ENCODE results near the gene MAP3K4.
"Not testable (repeated sequence)": the region's sequence is repeated elsewhere in the genome, so short reads cannot be mapped to it uniquely, and the experiment has no call there.

MAP3K4 gene

GRCh38 chr6:161111261-161111660 lies 119.7 kb downstream of the MAP3K4 start:
- H3K4me1 Mint-ChIP-seq (ENCODE audit: low read depth): peaks cover 14% of the 10 kb centered on the region
- peak overlapping the region; percentile 68 for H3K4me3 Mint-ChIP-seq
- no peaks in the 10 kb centered on the region for H3K9me3 Mint-ChIP-seq
- peaks cover 43% of the 10 kb centered on the region for H3K36me3 Mint-ChIP-seq (ENCODE audit: low read depth)
- H3K27me3 Mint-ChIP-seq (ENCODE audit: low read depth): no peaks in the 10 kb centered on the region
- peak overlapping the region; percentile 92 for H3K27ac Mint-ChIP-seq

- peaks cover 46% of the 10 kb centered on the region for H3K36me3 Mint-ChIP-seq (ENCODE audit: low read depth)
- no peaks in the 10 kb centered on the region for H3K27me3 Mint-ChIP-seq (ENCODE audit: low read depth)
- peaks cover 14% of the 10 kb centered on the region for H3K4me1 Mint-ChIP-seq (ENCODE audit: low read depth)
- H3K27ac Mint-ChIP-seq: no peak overlapping the region
- peaks cover 5% of the 10 kb centered on the region for H3K9me3 Mint-ChIP-seq
- no peak overlapping the region for H3K4me3 Mint-ChIP-seq
Observed at GRCh38 chr6:161115468-161115867, 123.9 kb downstream of the MAP3K4 start.

GRCh38 chr6:161116554-161116953 lies 125.0 kb downstream of the MAP3K4 start:
- H3K27me3 Mint-ChIP-seq (ENCODE audit: low read depth): no peaks in the 10 kb centered on the region
- H3K4me3 Mint-ChIP-seq: no peak overlapping the region
- peaks cover 5% of the 10 kb centered on the region for H3K4me1 Mint-ChIP-seq (ENCODE audit: low read depth)
- peaks cover 49% of the 10 kb centered on the region for H3K36me3 Mint-ChIP-seq (ENCODE audit: low read depth)
- H3K27ac Mint-ChIP-seq: no peak overlapping the region
- peaks cover 9% of the 10 kb centered on the region for H3K9me3 Mint-ChIP-seq

GRCh38 chr6:161117308-161117707 lies 125.7 kb downstream of the MAP3K4 start:
- Mint-ChIP-seq H3K36me3 (ENCODE audit: low read depth) (peaks cover 51% of the 10 kb centered on the region), H3K27me3 (ENCODE audit: low read depth) (no peaks in the 10 kb centered on the region)

GRCh38 chr6:161117942-161118341 lies 126.4 kb downstream of the MAP3K4 start:
- peaks cover 46% of the 10 kb centered on the region for H3K36me3 Mint-ChIP-seq (ENCODE audit: low read depth)
- H3K4me1 Mint-ChIP-seq (ENCODE audit: low read depth): no peaks in the 10 kb centered on the region
- H3K27ac Mint-ChIP-seq: no peak overlapping the region
- H3K27me3 Mint-ChIP-seq (ENCODE audit: low read depth): no peaks in the 10 kb centered on the region
- no peak overlapping the region for H3K4me3 Mint-ChIP-seq
- peaks cover 20% of the 10 kb centered on the region for H3K9me3 Mint-ChIP-seq

More at GRCh38 chr6:161117308-161117707, 125.7 kb downstream of the MAP3K4 start:
- no peaks in the 10 kb centered on the region for H3K4me1 Mint-ChIP-seq (ENCODE audit: low read depth)
- no peak overlapping the region for H3K4me3 Mint-ChIP-seq
- H3K9me3 Mint-ChIP-seq: peaks cover 15% of the 10 kb centered on the region
- H3K27ac Mint-ChIP-seq: no peak overlapping the region

GRCh38 chr6:161123319-161123718 lies 131.8 kb downstream of the MAP3K4 start:
- H3K4me1 Mint-ChIP-seq (ENCODE audit: low read depth); H3K27ac Mint-ChIP-seq; H3K27me3 Mint-ChIP-seq (ENCODE audit: low read depth); H3K4me3 Mint-ChIP-seq: not testable (repeated sequence)
- Mint-ChIP-seq H3K9me3 (peaks cover 42% of the 10 kb centered on the region), H3K36me3 (ENCODE audit: low read depth) (peaks cover 64% of the 10 kb centered on the region)

GRCh38 chr6:161125591-161125990 lies 134.0 kb downstream of the MAP3K4 start:
- Mint-ChIP-seq H3K27ac (no peak overlapping the region), H3K4me3 (no peak overlapping the region), H3K9me3 (peaks cover 36% of the 10 kb centered on the region), H3K4me1 (ENCODE audit: low read depth) (peaks cover 14% of the 10 kb centered on the region), H3K36me3 (ENCODE audit: low read depth) (peaks cover 66% of the 10 kb centered on the region), H3K27me3 (ENCODE audit: low read depth) (no peaks in the 10 kb centered on the region)

- H3K36me3 Mint-ChIP-seq (ENCODE audit: low read depth): peaks cover 59% of the 10 kb centered on the region
- H3K27me3 Mint-ChIP-seq (ENCODE audit: low read depth): no peaks in the 10 kb centered on the region
- H3K9me3 Mint-ChIP-seq: peaks cover 28% of the 10 kb centered on the region
- no peak overlapping the region for H3K27ac Mint-ChIP-seq
- H3K4me1 Mint-ChIP-seq (ENCODE audit: low read depth): peaks cover 14% of the 10 kb centered on the region
- H3K4me3 Mint-ChIP-seq: no peak overlapping the region
Observed at GRCh38 chr6:161127071-161127740, 135.6 kb downstream of the MAP3K4 start.

GRCh38 chr6:161128230-161128629 lies 136.7 kb downstream of the MAP3K4 start:
- peaks cover 14% of the 10 kb centered on the region for H3K4me1 Mint-ChIP-seq (ENCODE audit: low read depth)
- H3K4me3 Mint-ChIP-seq: peak overlapping the region; percentile 5
- peaks cover 54% of the 10 kb centered on the region for H3K36me3 Mint-ChIP-seq (ENCODE audit: low read depth)
- peaks cover 19% of the 10 kb centered on the region for H3K9me3 Mint-ChIP-seq
- H3K27ac Mint-ChIP-seq: no peak overlapping the region
- H3K27me3 Mint-ChIP-seq (ENCODE audit: low read depth): no peaks in the 10 kb centered on the region

- Mint-ChIP-seq H3K27me3 (ENCODE audit: low read depth) (no peaks in the 10 kb centered on the region), H3K4me3 (peak overlapping the region; percentile 5), H3K36me3 (ENCODE audit: low read depth) (peaks cover 51% of the 10 kb centered on the region), H3K4me1 (ENCODE audit: low read depth) (peaks cover 14% of the 10 kb centered on the region), H3K27ac (peak overlapping the region; percentile 68), H3K9me3 (peaks cover 14% of the 10 kb centered on the region)
Observed at GRCh38 chr6:161128680-161129196, 137.2 kb downstream of the MAP3K4 start.

GRCh38 chr6:161130541-161130940 lies 139.0 kb downstream of the MAP3K4 start:
- Mint-ChIP-seq H3K9me3 (no peaks in the 10 kb centered on the region), H3K36me3 (ENCODE audit: low read depth) (peaks cover 35% of the 10 kb centered on the region), H3K4me1 (ENCODE audit: low read depth) (peaks cover 14% of the 10 kb centered on the region), H3K4me3 (no peak overlapping the region), H3K27ac (no peak overlapping the region), H3K27me3 (ENCODE audit: low read depth) (no peaks in the 10 kb centered on the region)

- H3K27ac Mint-ChIP-seq: no peak overlapping the region
- H3K4me1 Mint-ChIP-seq (ENCODE audit: low read depth): peaks cover 14% of the 10 kb centered on the region
- H3K4me3 Mint-ChIP-seq: no peak overlapping the region
- peaks cover 31% of the 10 kb centered on the region for H3K36me3 Mint-ChIP-seq (ENCODE audit: low read depth)
- H3K27me3 Mint-ChIP-seq (ENCODE audit: low read depth): no peaks in the 10 kb centered on the region
- H3K9me3 Mint-ChIP-seq: no peaks in the 10 kb centered on the region
Observed at GRCh38 chr6:161130967-161131766, 139.6 kb downstream of the MAP3K4 start.

- Mint-ChIP-seq H3K27me3 (ENCODE audit: low read depth) (no peaks in the 10 kb centered on the region), H3K27ac (no peak overlapping the region), H3K36me3 (ENCODE audit: low read depth) (peaks cover 25% of the 10 kb centered on the region), H3K9me3 (no peaks in the 10 kb centered on the region), H3K4me3 (no peak overlapping the region), H3K4me1 (ENCODE audit: low read depth) (peaks cover 12% of the 10 kb centered on the region)
Observed at GRCh38 chr6:161132384-161132783, 140.8 kb downstream of the MAP3K4 start.

GRCh38 chr6:161133963-161134362 lies 142.4 kb downstream of the MAP3K4 start:
- peaks cover 21% of the 10 kb centered on the region for H3K36me3 Mint-ChIP-seq (ENCODE audit: low read depth)
- no peak overlapping the region for H3K27ac Mint-ChIP-seq
- no peaks in the 10 kb centered on the region for H3K9me3 Mint-ChIP-seq
- peaks cover 3% of the 10 kb centered on the region for H3K4me1 Mint-ChIP-seq (ENCODE audit: low read depth)
- no peaks in the 10 kb centered on the region for H3K27me3 Mint-ChIP-seq (ENCODE audit: low read depth)
- H3K4me3 Mint-ChIP-seq: no peak overlapping the region

All from T-helper 1 cell treated with Interleukin-12 subunit alpha and Interleukin-12 subunit beta and Interleukin-4 antibody, amounts not matched to agents 30 μg/mL and 1 μg/mL, for 36 hours (primary cell).